Measurements from ENCODE around the gene ZNF362. TPM values are rescaled to one million over a fixed set of nuclear protein-coding genes. Genes with fewer than 3 reads are reported as not detected.

The ZNF362 gene
- total RNA-seq, 1 donor from 2014 or later: 69.8 TPM

DNA sequence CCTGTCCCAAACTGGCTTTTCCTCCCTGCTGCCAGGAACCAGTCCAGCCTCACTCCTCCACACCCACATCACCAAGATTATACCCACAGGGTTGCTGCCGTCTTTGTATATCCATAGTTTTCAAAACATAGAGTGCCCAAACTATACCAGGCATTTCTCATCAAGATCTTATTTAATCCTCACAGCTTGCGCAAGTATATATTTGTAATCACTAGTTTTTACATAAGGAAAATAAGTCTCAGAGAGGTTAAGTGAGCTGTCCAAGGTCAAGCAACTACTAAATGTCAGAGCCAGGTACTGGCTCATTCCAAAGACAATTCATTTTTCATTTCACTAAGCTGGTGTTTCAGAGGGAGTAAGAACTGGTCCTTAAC, 34.9 kb upstream of the ZNF362 start:
- no peak for DNase-seq
- H3K36me3 Mint-ChIP-seq (ENCODE audit: unreplicated experiment): peaks cover 30% of the 10 kb centered on the region
- peaks cover 10% of the 10 kb centered on the region for H3K9me3 Mint-ChIP-seq (ENCODE audit: unreplicated experiment)
- H3K4me1 Mint-ChIP-seq (ENCODE audit: low read depth, unreplicated experiment): peaks cover 5% of the 10 kb centered on the region
- TF ChIP-seq, protein P1, sequence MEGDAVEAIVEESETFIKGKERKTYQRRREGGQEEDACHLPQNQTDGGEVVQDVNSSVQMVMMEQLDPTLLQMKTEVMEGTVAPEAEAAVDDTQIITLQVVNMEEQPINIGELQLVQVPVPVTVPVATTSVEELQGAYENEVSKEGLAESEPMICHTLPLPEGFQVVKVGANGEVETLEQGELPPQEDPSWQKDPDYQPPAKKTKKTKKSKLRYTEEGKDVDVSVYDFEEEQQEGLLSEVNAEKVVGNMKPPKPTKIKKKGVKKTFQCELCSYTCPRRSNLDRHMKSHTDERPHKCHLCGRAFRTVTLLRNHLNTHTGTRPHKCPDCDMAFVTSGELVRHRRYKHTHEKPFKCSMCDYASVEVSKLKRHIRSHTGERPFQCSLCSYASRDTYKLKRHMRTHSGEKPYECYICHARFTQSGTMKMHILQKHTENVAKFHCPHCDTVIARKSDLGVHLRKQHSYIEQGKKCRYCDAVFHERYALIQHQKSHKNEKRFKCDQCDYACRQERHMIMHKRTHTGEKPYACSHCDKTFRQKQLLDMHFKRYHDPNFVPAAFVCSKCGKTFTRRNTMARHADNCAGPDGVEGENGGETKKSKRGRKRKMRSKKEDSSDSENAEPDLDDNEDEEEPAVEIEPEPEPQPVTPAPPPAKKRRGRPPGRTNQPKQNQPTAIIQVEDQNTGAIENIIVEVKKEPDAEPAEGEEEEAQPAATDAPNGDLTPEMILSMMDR (IDR thresholded peaks at IDR 0.05; ENCODE audit: partially characterized antibody, unreplicated experiment): no peak
- no peak overlapping the region for H3K4me3 Mint-ChIP-seq (ENCODE audit: unreplicated experiment)
- H3K27ac Mint-ChIP-seq (ENCODE audit: unreplicated experiment): no peak overlapping the region
- H3K27me3 Mint-ChIP-seq (ENCODE audit: unreplicated experiment): peaks cover 2% of the 10 kb centered on the region

DNA sequence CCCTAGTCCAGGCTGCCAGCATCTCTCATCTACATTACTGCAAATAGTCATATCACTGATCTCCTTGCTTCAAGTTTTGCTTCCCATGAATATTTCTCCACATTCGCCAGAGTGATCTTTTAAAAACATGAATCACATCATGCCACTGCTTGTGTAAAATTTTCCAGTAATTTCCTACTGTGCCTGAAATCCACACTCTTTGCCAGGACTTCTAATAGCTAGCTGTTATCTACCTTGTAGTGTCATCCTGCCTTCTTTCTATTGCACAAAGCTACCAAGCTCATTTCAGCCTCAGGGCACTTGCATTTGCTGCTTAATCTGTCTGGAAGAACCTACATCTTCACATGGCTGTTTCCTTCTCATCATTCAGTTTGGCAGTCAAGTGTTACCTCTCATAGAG, 33.9 kb upstream of the ZNF362 start:
- H3K27ac Mint-ChIP-seq (ENCODE audit: unreplicated experiment): no peak overlapping the region
- peaks cover 2% of the 10 kb centered on the region for H3K27me3 Mint-ChIP-seq (ENCODE audit: unreplicated experiment)
- peaks cover 30% of the 10 kb centered on the region for H3K36me3 Mint-ChIP-seq (ENCODE audit: unreplicated experiment)
- peaks cover 5% of the 10 kb centered on the region for H3K4me1 Mint-ChIP-seq (ENCODE audit: low read depth, unreplicated experiment)
- DNase-seq: no peak
- TF ChIP-seq, protein P1 (IDR thresholded peaks at IDR 0.05; ENCODE audit: partially characterized antibody, unreplicated experiment): no peak
- H3K9me3 Mint-ChIP-seq (ENCODE audit: unreplicated experiment): peaks cover 10% of the 10 kb centered on the region
- H3K4me3 Mint-ChIP-seq (ENCODE audit: unreplicated experiment): no peak overlapping the region

DNA sequence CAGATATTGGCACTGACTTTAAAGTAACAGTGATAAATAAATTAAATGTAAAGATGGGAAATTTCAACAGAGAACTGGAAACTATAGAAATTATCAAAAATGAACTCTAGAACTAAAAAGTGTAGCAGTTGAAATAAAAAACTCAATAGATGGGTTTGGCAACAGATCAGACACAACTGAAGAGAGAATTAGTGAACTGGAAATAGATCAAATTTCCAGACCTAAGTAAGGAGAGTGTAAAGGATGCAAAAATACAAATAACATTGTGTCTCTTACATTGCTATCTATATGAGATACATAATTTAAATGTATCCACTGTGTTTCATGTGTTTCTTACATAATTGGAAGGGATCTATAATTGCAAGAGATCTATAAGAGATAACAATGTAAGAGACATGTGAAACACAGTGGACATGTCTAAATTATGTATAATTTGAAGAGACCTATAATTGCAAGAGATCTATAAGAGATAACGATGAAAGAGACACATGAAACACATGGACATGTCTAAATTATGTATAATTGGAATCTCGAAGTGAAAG, 32.1 kb upstream of the ZNF362 start:
- peaks cover 5% of the 10 kb centered on the region for H3K4me1 Mint-ChIP-seq (ENCODE audit: low read depth, unreplicated experiment)

DNA sequence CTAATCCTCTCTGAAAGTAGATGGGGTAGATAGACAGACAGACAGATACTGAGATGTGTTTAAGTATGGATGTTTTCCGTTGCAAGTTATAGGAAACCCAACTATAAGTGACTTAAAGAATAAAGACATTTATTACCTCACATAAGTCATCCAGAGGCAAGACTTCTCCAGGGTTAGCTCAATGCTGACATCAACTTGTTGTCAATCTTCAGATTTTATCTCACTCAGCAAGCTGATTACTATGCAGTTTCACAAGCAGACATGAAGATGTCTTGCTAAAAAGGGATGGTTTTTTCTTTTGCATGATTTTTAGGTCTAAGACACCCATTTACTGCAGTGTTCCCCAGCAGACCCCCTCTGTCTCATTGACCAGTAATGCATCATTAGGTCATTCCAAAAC, 30.7 kb upstream of the ZNF362 start:
- Mint-ChIP-seq H3K27me3 (ENCODE audit: unreplicated experiment) (peaks cover 2% of the 10 kb centered on the region), H3K9me3 (ENCODE audit: unreplicated experiment) (peaks cover 6% of the 10 kb centered on the region), H3K4me3 (ENCODE audit: unreplicated experiment) (no peak overlapping the region), H3K27ac (ENCODE audit: unreplicated experiment) (no peak overlapping the region), H3K36me3 (ENCODE audit: unreplicated experiment) (peaks cover 30% of the 10 kb centered on the region), H3K4me1 (ENCODE audit: low read depth, unreplicated experiment) (no peaks in the 10 kb centered on the region)
- TF ChIP-seq, protein P1 (IDR thresholded peaks at IDR 0.05; ENCODE audit: partially characterized antibody, unreplicated experiment): no peak
- no peak for DNase-seq

More for the DNA sequence above, 32.1 kb upstream of the ZNF362 start:
- TF ChIP-seq, protein P1 (IDR thresholded peaks at IDR 0.05; ENCODE audit: partially characterized antibody, unreplicated experiment): no peak
- H3K4me3 Mint-ChIP-seq (ENCODE audit: unreplicated experiment): no peak overlapping the region
- peaks cover 2% of the 10 kb centered on the region for H3K27me3 Mint-ChIP-seq (ENCODE audit: unreplicated experiment)
- H3K36me3 Mint-ChIP-seq (ENCODE audit: unreplicated experiment): peaks cover 30% of the 10 kb centered on the region
- DNase-seq: no peak
- peaks cover 7% of the 10 kb centered on the region for H3K9me3 Mint-ChIP-seq (ENCODE audit: unreplicated experiment)
- H3K27ac Mint-ChIP-seq (ENCODE audit: unreplicated experiment): no peak overlapping the region

DNA sequence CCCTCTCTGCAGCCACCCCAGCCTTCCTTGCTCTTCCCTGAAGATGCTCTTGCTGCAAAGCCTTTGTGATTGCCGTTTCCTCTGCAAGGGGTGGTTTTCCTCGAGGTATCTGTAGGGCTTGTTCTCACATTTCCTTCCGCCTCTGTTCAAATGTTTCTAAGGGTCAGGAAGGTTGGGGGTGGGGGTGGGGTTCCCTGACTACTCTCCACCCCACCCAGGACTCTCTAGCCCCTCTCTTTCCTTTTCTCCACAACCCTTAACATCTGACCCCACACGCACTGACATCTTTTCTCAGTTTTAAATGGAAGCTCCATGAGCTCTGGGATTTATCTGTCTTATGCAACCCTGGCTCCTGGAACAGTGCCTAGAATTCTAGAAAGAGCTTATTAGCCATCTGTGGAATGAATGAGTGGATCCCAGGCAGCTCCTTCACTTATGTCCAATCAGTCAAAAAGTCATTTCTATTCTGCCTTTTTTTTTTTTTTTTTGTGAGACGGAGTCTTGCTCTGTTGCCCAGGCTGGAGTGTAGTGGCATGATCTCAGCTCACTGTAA, 27.3 kb upstream of the ZNF362 start:
- TF ChIP-seq, protein P1 (IDR thresholded peaks at IDR 0.05; ENCODE audit: partially characterized antibody, unreplicated experiment): no peak
- H3K36me3 Mint-ChIP-seq (ENCODE audit: unreplicated experiment): peaks cover 16% of the 10 kb centered on the region
- H3K4me1 Mint-ChIP-seq (ENCODE audit: low read depth, unreplicated experiment): no peaks in the 10 kb centered on the region
- H3K9me3 Mint-ChIP-seq (ENCODE audit: unreplicated experiment): peaks cover 3% of the 10 kb centered on the region
- no peak overlapping the region for H3K4me3 Mint-ChIP-seq (ENCODE audit: unreplicated experiment)
- DNase-seq: no peak
- no peak overlapping the region for H3K27ac Mint-ChIP-seq (ENCODE audit: unreplicated experiment)
- H3K27me3 Mint-ChIP-seq (ENCODE audit: unreplicated experiment): no peaks in the 10 kb centered on the region

Data from glutamatergic neuron (in vitro differentiated cells).